ENCODE measurements around the gene RFLNA.

RFLNA gene

GRCh38 chr12:124312601-124313000, 17.7 kb downstream of the RFLNA start:
- H3K4me3 ChIP-seq (ENCODE audit: low read length) = no peak overlapping the region
- DNase-seq (ENCODE audit: low read depth) = no peak
- TF ChIP-seq CTCF (IDR thresholded peaks at IDR 0.05; ENCODE audit: insufficient read depth, low read depth, low read length, missing control alignments) = no peak

GRCh38 chr12:124314207-124314606, 19.3 kb downstream of the RFLNA start:
- DNase-seq (ENCODE audit: low read depth) = no peak
- H3K4me3 ChIP-seq (ENCODE audit: low read length) = no peak overlapping the region
- no peak for TF ChIP-seq CTCF (IDR thresholded peaks at IDR 0.05; ENCODE audit: insufficient read depth, low read depth, low read length, missing control alignments)

GRCh38 chr12:124314766-124315165, 19.9 kb downstream of the RFLNA start:
- TF ChIP-seq CTCF (IDR thresholded peaks at IDR 0.05; ENCODE audit: insufficient read depth, low read depth, low read length, missing control alignments) = no peak
- no peak for DNase-seq (ENCODE audit: low read depth)
- no peak overlapping the region for H3K4me3 ChIP-seq (ENCODE audit: low read length)

- TF ChIP-seq CTCF (IDR thresholded peaks at IDR 0.05; ENCODE audit: insufficient read depth, low read depth, low read length, missing control alignments) = no peak
- DNase-seq (ENCODE audit: low read depth) = no peak
- H3K4me3 ChIP-seq (ENCODE audit: low read length) = no peak overlapping the region
Observed at GRCh38 chr12:124315372-124316044, 20.6 kb downstream of the RFLNA start.

- no peak for TF ChIP-seq CTCF (IDR thresholded peaks at IDR 0.05; ENCODE audit: insufficient read depth, low read depth, low read length, missing control alignments)
- DNase-seq (ENCODE audit: low read depth) = no peak
- H3K4me3 ChIP-seq (ENCODE audit: low read length) = no peak overlapping the region
Observed at GRCh38 chr12:124316257-124316900, 21.5 kb downstream of the RFLNA start.

- DNase-seq (ENCODE audit: low read depth) = no peak
Observed at GRCh38 chr12:124317400-124317799, 22.5 kb downstream of the RFLNA start.

More at GRCh38 chr12:124317400-124317799, 22.5 kb downstream of the RFLNA start:
- no peak overlapping the region for H3K4me3 ChIP-seq (ENCODE audit: low read length)
- TF ChIP-seq CTCF (IDR thresholded peaks at IDR 0.05; ENCODE audit: insufficient read depth, low read depth, low read length, missing control alignments) = no peak
